OCI-LY7 (cell line): ENCODE results near the gene CDCA4. TPM values are rescaled to one million over a fixed set of nuclear protein-coding genes. Genes with fewer than 3 reads are reported as not detected.

ENCODE experiments used
- BruUV-seq: library from RNA; stranded (reverse); fragments of 400-500 nt; replicated peaks from 2 replicates; lab custom pipeline; 2021; lab: Mats Ljungman, UMichigan
- CTCF ChIA-PET: fragments of 300-600 bp; sonication (Branson Sonifier 250); formaldehyde crosslinking; loops from one replicate; lab custom pipeline; 2022; ENCODE audit warnings: antibody characterized with exemption; ENCODE audit not compliant: unreplicated experiment; lab: Charles Lee
- POLR2A ChIA-PET: fragments of 300-600 bp; sonication (Branson Sonifier 250); formaldehyde crosslinking; loops from one replicate; lab custom pipeline; 2022; ENCODE audit warnings: antibody characterized with exemption; lab: Charles Lee
- DNase-seq: peaks from one replicate; pipeline ENCODE4 v3.0.0-alpha.2; 2015; ENCODE audit warnings: low spot score
- H2AFZ ChIP-seq: fragments of 200-600 bp; sonication (generic), shearing (Covaris generic); 2 replicates; pipeline ENCODE4 v1.6.1; 2014; ENCODE audit warnings: mild to moderate bottlenecking, antibody characterized with exemption, low read length, moderate library complexity
- H3K27ac ChIP-seq: fragments of 200-600 bp; sonication (generic); 2 replicates; pipeline ENCODE4 v1.5.1; 2014; ENCODE audit warnings: mixed run types, low read depth, mild to moderate bottlenecking, moderate library complexity, low read length, inconsistent platforms; ENCODE audit not compliant: poor library complexity, severe bottlenecking
- H3K36me3 ChIP-seq: fragments of 200-600 bp; sonication (generic); 2 replicates; pipeline ENCODE4 v1.6.1; 2014; ENCODE audit warnings: mild to moderate bottlenecking, antibody characterized with exemption, low read length, moderate library complexity, mixed read lengths; ENCODE audit not compliant: insufficient read depth
- H3K4me1 ChIP-seq: fragments of 200-600 bp; sonication (generic); 2 replicates; pipeline ENCODE4 v1.5.1; 2014; ENCODE audit warnings: mild to moderate bottlenecking, low read length; ENCODE audit not compliant: insufficient read depth, poor library complexity, severe bottlenecking
- H3K4me2 ChIP-seq: fragments of 200-600 bp; sonication (generic); 2 replicates; pipeline ENCODE4 v1.6.1; 2014; ENCODE audit warnings: mild to moderate bottlenecking, low read length
- H3K4me3 ChIP-seq: fragments of 200-600 bp; sonication (generic); 2 replicates; pipeline ENCODE4 v1.5.1; 2014; ENCODE audit warnings: mild to moderate bottlenecking, low read depth, low read length; ENCODE audit not compliant: poor library complexity, severe bottlenecking
- H3K79me2 ChIP-seq: fragments of 200-600 bp; sonication (generic); 2 replicates; pipeline ENCODE4 v1.6.1; 2016; ENCODE audit warnings: low read depth, mild to moderate bottlenecking, low read length, moderate library complexity, mixed read lengths; ENCODE audit not compliant: insufficient read depth
- H3K9me2 ChIP-seq: fragments of 200-600 bp; sonication (generic); 2 replicates; pipeline ENCODE4 v1.6.1; 2016; ENCODE audit warnings: mild to moderate bottlenecking, low read length, mixed read lengths; ENCODE audit not compliant: insufficient read depth
- H3K9me3 ChIP-seq: fragments of 200-600 bp; sonication (generic); 2 replicates; pipeline ENCODE4 v1.6.1; 2014; ENCODE audit warnings: mild to moderate bottlenecking, mixed run types, low read length, mixed read lengths
- H4K20me1 ChIP-seq: fragments of 200-600 bp; sonication (generic); 2 replicates; pipeline ENCODE4 v1.6.1; 2014; ENCODE audit warnings: mild to moderate bottlenecking, antibody characterized with exemption, low read length, moderate library complexity, mixed read lengths; ENCODE audit not compliant: insufficient read depth
- EZH2phosphoT487 ChIP-seq: fragments of 200-600 bp; sonication (generic); IDR thresholded peaks from 2 replicates; pipeline ENCODE4 v1.6.1; 2018; ENCODE audit warnings: low read depth, borderline replicate concordance, mild to moderate bottlenecking, mixed run types, antibody characterized with exemption, low read length, moderate library complexity, mixed read lengths
- intact Hi-C: fragments of 100-400 bp; cut with micrococcal nuclease; formaldehyde crosslinking; loops from one replicate; pipeline ENCODE4 v1.10.0; 2022; ENCODE audit not compliant: unreplicated experiment
- total RNA-seq, 2 experiments: library from RNA; depleted of rRNA in 1 of 2; stranded (reverse); fragments of >200 nt in 1 of 2; shearing (Covaris generic) in 1 of 2; gene quantifications; 2 replicates each; pipeline ENCODE4 v1.2.3, GENCODE V29; 2014 to 2022
- TF ChIP-seq, protein P1 (sequence below): fragments of 200-600 bp; sonication (generic); conservative IDR thresholded peaks from 2 replicates; pipeline ENCODE4 v1.5.1; 2014; ENCODE audit warnings: mild to moderate bottlenecking, antibody characterized with exemption, low read length, moderate library complexity, mixed read lengths

CDCA4 gene
- total RNA-seq, 2 experiments from 2014 or later = 74.0 to 109 TPM

DNA sequence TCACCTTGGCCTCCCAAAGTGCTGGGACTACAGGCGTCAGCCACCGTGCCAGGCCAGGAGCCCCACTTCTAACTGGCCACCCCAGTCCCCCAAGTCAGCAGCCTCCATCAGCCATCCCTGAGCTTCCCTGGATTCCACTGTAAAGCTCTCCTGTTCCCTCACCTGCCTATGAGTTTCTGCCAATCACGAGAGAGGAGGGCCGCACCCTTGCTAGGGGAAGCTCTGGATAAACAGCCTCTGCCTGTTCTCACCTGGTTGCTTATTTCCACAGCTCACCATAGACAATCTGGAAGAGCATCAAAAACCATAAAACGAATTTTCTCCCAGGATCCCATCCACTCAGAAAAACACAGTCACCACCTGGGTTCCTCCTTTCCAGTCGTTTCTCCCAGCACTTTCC is 5.0 kb downstream of the CDCA4 start:
- Histone ChIP-seq H3K4me1 (peaks cover 67% of the 10 kb centered on the region), H3K79me2 (peaks cover 99% of the 10 kb centered on the region), H4K20me1 (peaks cover 73% of the 10 kb centered on the region), H3K9me2 (no peaks in the 10 kb centered on the region), H3K4me2 (peak overlapping the region; percentile 89), H2AFZ (no peak overlapping the region), H3K4me3 (peak overlapping the region; percentile 78), H3K36me3 (peaks cover 95% of the 10 kb centered on the region), H3K27ac (no peak overlapping the region), H3K9me3 (no peaks in the 10 kb centered on the region)
- no peak for DNase-seq
- no TSS peak for BruUV-seq
- ChIA-PET CTCF (no interaction called here), POLR2A (interaction anchor here (0.8 kb wide), 1 partner anchor 89 kb away, joined by 3 read pairs; no protein-coding TSS in a partner anchor)
- TF ChIP-seq EZH2phosphoT487 = no peak
- TF ChIP-seq, protein P1, sequence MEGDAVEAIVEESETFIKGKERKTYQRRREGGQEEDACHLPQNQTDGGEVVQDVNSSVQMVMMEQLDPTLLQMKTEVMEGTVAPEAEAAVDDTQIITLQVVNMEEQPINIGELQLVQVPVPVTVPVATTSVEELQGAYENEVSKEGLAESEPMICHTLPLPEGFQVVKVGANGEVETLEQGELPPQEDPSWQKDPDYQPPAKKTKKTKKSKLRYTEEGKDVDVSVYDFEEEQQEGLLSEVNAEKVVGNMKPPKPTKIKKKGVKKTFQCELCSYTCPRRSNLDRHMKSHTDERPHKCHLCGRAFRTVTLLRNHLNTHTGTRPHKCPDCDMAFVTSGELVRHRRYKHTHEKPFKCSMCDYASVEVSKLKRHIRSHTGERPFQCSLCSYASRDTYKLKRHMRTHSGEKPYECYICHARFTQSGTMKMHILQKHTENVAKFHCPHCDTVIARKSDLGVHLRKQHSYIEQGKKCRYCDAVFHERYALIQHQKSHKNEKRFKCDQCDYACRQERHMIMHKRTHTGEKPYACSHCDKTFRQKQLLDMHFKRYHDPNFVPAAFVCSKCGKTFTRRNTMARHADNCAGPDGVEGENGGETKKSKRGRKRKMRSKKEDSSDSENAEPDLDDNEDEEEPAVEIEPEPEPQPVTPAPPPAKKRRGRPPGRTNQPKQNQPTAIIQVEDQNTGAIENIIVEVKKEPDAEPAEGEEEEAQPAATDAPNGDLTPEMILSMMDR = no peak
- intact Hi-C loops = no loop called here

DNA sequence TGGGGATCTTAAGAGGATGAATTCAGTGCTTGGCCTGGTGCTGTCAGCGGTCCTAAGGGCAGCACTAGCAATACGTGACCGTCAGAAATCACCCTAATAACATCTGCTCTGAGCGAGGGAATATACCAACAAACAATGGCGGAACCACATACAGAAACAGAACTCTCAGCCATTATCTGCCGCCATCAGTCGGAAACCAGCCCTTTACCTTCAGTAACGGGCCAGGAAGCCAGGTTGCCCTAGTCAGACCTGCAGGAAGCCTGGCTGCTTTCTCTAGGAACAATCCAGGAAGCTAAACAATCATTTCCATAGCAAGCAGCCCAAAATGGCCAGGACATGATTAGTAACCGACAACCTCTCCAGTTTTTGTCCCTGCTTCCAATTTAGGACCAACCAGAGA is 5.6 kb downstream of the CDCA4 start:
- Histone ChIP-seq H3K27ac (peak overlapping the region; percentile 1), H3K9me3 (no peaks in the 10 kb centered on the region), H3K4me2 (peak overlapping the region; percentile 89), H3K4me3 (peak overlapping the region; percentile 78), H3K4me1 (peaks cover 67% of the 10 kb centered on the region), H3K36me3 (peaks cover 96% of the 10 kb centered on the region), H2AFZ (no peak overlapping the region), H4K20me1 (peaks cover 78% of the 10 kb centered on the region), H3K79me2 (peaks cover 100% of the 10 kb centered on the region), H3K9me2 (no peaks in the 10 kb centered on the region)
- BruUV-seq = no TSS peak
- ChIA-PET CTCF (no interaction called here), POLR2A (no interaction called here)
- TF ChIP-seq EZH2phosphoT487 = no peak
- TF ChIP-seq, protein P1 = no peak
- intact Hi-C loops = no loop called here
- no peak for DNase-seq

DNA sequence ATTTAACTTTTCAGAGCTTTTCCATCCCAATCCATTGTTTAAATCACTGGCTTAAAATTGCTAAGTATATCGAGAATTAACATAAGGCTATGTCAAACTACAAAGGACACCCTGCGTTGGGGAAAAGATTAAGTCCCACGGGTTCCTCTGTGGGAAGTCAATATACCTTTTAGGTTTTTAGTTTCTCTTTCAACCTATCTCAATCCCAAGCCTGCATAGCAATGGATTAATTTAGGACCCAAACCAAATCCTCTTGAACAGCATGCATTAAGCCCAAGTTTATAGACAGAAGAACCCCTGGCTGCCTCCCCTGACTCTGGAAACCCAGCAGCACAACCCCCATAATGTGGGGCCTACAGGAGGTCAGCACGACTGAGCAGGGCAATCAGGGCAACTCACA is 6.3 kb downstream of the CDCA4 start:
- POLR2A ChIA-PET = interaction anchor here (0.6 to 1.0 kb wide), 2 partner anchors 9 to 26 kb away, joined by 3 to 4 read pairs; no protein-coding TSS in a partner anchor
- Histone ChIP-seq H3K4me1 (peaks cover 67% of the 10 kb centered on the region), H3K79me2 (peaks cover 100% of the 10 kb centered on the region), H3K9me3 (no peaks in the 10 kb centered on the region), H3K4me3 (peak overlapping the region; percentile 78), H3K9me2 (no peaks in the 10 kb centered on the region), H2AFZ (no peak overlapping the region), H4K20me1 (peaks cover 76% of the 10 kb centered on the region), H3K36me3 (peaks cover 96% of the 10 kb centered on the region), H3K4me2 (peak overlapping the region; percentile 89), H3K27ac (peak overlapping the region; percentile 1)
- BruUV-seq = no TSS peak
- TF ChIP-seq EZH2phosphoT487 = no peak
- TF ChIP-seq, protein P1 = no peak
- CTCF ChIA-PET = no interaction called here
- no peak for DNase-seq
- intact Hi-C loops = no loop called here
